Naive thymus-derived CD8-positive, alpha-beta T cell (primary cell): ENCODE results near the gene RRP1B. TPM values are rescaled to one million over a fixed set of nuclear protein-coding genes. Genes with fewer than 3 reads are reported as not detected.

Experiments used
- ATAC-seq, 2 donors: fragments of 150-1000 bp; cut with Tn5 transposase in 1 of 2; sonication (Bioruptor Pico), chemical (Tn5 transposase) in 1 of 2; 1 replicate in 1 of 2; 2 replicates in 1 of 2; pipeline ENCODE4 v1.10.0; 2021; ENCODE audit warnings: mild to moderate bottlenecking in 2 of 2, moderate library complexity in 2 of 2
- POLR2A ChIA-PET: fragments of 350-600 bp; sonication (Branson Sonifier 250); formaldehyde crosslinking; loops from one replicate; lab custom pipeline; 2021; ENCODE audit warnings: antibody characterized with exemption; lab: Charles Lee
- DNase-seq, 10 donors: peaks; one replicate each; pipeline versions ENCODE4 v3.0.0 to v3.0.0-alpha.2; 2020 to 2022
- H3K27ac Mint-ChIP-seq, 10 donors: one replicate each; pipeline ENCODE4 v1.8.0; 2020 to 2022; ENCODE audit warnings: mild to moderate bottlenecking in 10 of 10, mixed read lengths in 10 of 10, moderate library complexity in 4 of 10, inconsistent platforms in 1 of 10
- H3K27me3 Mint-ChIP-seq, 5 donors: one replicate each; pipeline ENCODE4 v1.8.0; 2021 to 2022; ENCODE audit warnings: mixed read lengths in 5 of 5
- H3K36me3 Mint-ChIP-seq, 3 donors: one replicate each; pipeline ENCODE4 v1.8.0; 2020 to 2022; ENCODE audit warnings: mixed read lengths in 3 of 3, mild to moderate bottlenecking in 2 of 3, inconsistent platforms in 1 of 3
- H3K4me1 Mint-ChIP-seq, 4 donors: one replicate each; pipeline ENCODE4 v1.8.0; 2021 to 2022; ENCODE audit warnings: mixed read lengths in 4 of 4
- H3K4me3 Mint-ChIP-seq, 10 donors: one replicate each; pipeline ENCODE4 v1.8.0; 2020 to 2022; ENCODE audit warnings: mild to moderate bottlenecking in 10 of 10, mixed read lengths in 10 of 10, moderate library complexity in 6 of 10, inconsistent platforms in 1 of 10
- H3K9me3 Mint-ChIP-seq, 9 donors: one replicate each; pipeline ENCODE4 v1.8.0; 2020 to 2022; ENCODE audit warnings: mixed read lengths in 9 of 9, mild to moderate bottlenecking in 3 of 9, inconsistent platforms in 1 of 9, moderate library complexity in 1 of 9
- polyA plus RNA-seq, 3 donors: library from polyadenylated mRNA; unstranded; fragments of 300-500 nt; fragmentation: Illumina TruSeq; gene quantifications; one replicate each; pipeline ENCODE4 v1.2.3, GENCODE V29; 2021
- total RNA-seq, 8 experiments: library from RNA in 2 of 8; stranded (reverse) in 2 of 8; gene quantifications; one replicate each; pipeline ENCODE4 v1.2.3 and lab custom pipeline; 2021 to 2026

The RRP1B gene
- total and polyA plus RNA-seq, 5 experiments from 2014 or later: 29.0 to 48.4 (median 39.6) TPM

DNA sequence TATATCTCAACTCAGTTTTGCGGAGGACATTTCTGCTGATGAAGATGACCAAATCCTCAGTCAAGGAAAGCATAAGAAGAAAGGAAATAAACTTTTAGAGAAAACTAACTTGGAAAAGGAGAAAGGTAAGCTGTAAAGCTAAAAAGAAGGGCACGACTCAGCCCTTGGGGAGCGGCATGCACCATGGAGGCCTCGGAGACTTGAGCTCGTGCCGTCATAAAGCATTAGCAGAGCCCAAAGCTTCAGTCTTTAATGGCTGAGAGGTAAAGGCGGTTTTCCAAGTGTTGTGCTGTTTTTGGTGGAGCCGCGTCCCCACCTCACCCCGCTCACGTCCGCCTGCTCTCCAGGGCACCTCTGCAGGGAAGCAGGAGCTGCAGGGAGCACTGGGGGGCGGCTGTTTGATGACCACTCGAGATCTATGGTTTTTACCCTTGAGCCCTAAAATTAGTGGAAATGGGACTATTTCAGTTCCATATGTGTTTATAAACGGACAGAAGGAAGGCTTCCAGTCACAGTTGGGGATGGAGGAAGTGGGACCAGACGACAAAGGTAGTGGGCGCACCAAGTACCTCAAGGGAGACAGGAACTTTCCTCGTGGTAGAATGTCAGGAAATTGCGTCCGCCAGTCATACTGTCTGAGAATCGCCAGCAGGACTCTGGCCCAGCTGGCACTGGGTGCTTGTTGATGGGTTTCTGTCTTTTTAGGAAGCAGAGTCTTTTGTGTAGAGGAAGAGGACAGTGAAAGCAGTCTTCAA lies 27.6 kb downstream of the RRP1B start:
- ATAC-seq (no peak), DNase-seq (no peak)
- Mint-ChIP-seq H3K27me3 (no peaks in the 10 kb centered on the region), H3K36me3 (peaks cover 5 to 88% (median 24%) of the 10 kb centered on the region in 3 donors), H3K9me3 (no peaks in the 10 kb centered on the region), H3K4me3 (peak overlapping the region in 1 of 10 donors; percentile 10), H3K4me1 (peaks cover 2 to 8% (median 5%) of the 10 kb centered on the region in 4 donors), H3K27ac (peak overlapping the region in 1 of 10 donors; percentile 74)
- POLR2A ChIA-PET: no interaction called here

DNA sequence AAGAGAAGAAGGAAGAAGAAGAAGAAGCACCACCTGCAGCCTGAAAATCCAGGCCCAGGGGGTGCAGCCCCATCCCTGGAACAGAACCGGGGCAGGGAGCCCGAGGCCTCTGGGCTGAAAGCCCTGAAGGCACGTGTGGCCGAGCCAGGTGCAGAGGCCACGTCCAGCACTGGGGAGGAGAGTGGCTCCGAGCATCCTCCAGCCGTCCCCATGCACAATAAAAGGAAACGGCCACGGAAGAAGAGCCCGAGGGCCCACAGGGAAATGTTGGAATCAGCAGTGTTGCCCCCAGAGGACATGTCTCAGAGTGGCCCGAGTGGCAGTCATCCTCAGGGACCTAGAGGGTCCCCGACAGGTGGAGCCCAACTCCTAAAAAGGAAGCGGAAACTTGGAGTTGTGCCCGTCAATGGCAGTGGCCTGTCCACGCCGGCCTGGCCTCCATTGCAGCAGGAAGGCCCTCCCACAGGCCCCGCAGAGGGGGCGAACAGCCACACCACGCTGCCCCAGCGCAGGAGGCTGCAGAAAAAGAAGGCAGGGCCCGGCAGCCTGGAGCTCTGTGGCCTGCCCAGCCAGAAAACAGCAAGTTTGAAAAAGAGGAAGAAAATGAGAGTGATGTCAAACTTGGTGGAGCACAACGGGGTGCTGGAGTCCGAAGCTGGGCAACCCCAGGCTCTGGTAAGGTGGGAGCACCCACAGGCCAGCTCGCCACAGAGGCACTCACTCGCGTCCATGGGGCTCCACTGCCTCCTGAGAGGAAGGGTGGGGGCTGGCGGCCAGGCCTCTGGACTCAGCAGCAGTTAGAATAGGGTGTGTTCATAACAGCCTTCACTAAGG lies 28.4 kb downstream of the RRP1B start:
- H3K4me3 Mint-ChIP-seq: no peak overlapping the region
- no peaks in the 10 kb centered on the region for H3K27me3 Mint-ChIP-seq
- peaks cover 2 to 6% (median 4%) of the 10 kb centered on the region in 4 donors for H3K4me1 Mint-ChIP-seq
- peak overlapping the region in 1 of 10 donors; percentile 74 for H3K27ac Mint-ChIP-seq
- H3K36me3 Mint-ChIP-seq: peaks cover 5 to 88% (median 20%) of the 10 kb centered on the region in 3 donors
- ATAC-seq (no peak), DNase-seq (no peak)
- POLR2A ChIA-PET: no interaction called here
- H3K9me3 Mint-ChIP-seq: no peaks in the 10 kb centered on the region

DNA sequence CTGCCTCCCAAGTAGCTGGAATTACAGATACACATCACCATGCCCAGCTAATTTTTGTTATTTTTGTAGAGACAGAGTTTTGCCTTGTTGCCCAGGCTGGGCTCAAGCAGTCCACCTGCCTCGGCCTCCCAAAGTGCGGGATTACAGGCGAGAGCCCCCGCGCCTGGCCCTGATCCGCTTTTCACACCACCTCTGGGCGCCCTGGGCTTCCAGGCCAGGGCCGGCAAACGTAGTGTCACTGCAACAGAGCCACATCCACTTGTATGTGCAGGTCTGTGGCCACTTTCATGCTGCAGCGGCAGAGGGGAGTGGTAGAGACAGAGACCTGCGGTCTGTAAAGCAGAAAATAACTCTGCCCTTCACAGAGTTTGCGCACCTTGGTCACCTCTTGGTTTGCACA lies 29.5 kb downstream of the RRP1B start:
- Mint-ChIP-seq H3K4me3 (no peak overlapping the region), H3K9me3 (no peaks in the 10 kb centered on the region), H3K27ac (no peak overlapping the region), H3K27me3 (no peaks in the 10 kb centered on the region), H3K36me3 (peaks cover 5 to 88% (median 23%) of the 10 kb centered on the region in 3 donors), H3K4me1 (peaks cover 2 to 6% (median 4%) of the 10 kb centered on the region in 4 donors)
- ATAC-seq (no peak), DNase-seq (no peak)
- POLR2A ChIA-PET: no interaction called here

DNA sequence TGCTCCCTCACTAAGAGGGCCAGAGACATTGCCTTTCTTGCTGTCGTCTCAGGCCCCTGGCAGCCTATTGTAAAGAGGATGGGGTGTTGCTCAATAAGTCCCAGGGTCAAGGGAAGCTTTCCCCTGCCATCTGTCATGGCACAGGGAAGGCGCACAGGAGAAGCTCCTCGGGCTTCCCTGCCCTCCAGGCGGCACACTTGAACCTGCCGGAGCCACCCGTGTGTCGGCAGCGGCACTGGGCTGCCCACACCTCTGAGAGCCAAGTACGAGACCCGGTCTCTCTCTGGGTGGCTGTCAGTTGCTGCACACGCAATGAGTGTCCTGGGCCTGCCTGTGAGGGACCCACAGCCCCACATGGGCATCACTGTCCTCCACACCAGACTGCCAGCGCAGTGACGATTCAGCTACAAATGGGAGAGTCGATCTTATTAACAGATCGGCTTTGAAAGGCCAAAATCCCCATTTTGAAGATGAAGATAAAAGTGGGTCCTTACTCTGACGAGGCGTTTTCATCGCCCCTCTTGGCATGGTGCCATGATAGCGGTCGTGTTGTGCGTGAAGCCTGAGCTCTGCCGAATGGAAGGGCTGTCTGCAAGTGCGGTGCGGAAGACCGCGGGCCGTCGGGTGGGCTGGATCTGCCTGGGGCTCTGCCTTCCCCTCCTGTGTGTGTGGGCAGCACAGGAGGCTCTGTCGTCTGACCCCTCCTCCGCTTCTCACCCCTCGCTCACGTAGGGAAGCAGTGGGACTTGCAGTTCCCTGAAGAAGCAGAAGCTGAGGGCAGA lies 30.4 kb downstream of the RRP1B start:
- peaks cover 0 to 6% (median 2%) of the 10 kb centered on the region in 4 donors for H3K4me1 Mint-ChIP-seq
- no peak for DNase-seq
- peak overlapping the region in 3 of 10 donors; percentile 18 to 35 (median 19) for H3K27ac Mint-ChIP-seq
- ATAC-seq: no peak
- POLR2A ChIA-PET: no interaction called here
- H3K4me3 Mint-ChIP-seq: no peak overlapping the region
- H3K9me3 Mint-ChIP-seq: no peaks in the 10 kb centered on the region
- no peaks in the 10 kb centered on the region for H3K27me3 Mint-ChIP-seq
- H3K36me3 Mint-ChIP-seq: peaks cover 5 to 87% (median 21%) of the 10 kb centered on the region in 3 donors

DNA sequence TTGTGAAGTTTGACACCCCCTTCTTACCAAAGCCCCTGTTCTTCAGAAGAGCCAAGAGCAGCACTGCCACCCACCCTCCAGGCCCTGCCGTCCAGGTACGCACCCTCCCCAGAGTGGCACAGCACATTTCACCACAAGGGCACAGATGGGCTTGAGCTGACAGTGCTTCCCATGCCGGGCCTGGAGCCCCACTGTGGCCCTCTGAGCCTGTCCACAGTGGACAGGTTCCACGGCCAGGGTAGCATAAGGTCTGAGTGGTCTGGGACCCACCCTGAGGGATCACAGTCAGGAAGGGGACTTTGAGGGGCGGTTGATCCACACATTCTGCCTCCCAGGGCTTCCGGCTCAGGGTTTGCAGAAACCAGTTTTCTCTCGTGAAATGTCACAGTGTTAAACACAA lies 31.0 kb downstream of the RRP1B start:
- ATAC-seq (no peak), DNase-seq (no peak)
- peaks cover 0 to 6% (median under 1%) of the 10 kb centered on the region in 4 donors for H3K4me1 Mint-ChIP-seq
- peaks cover 5 to 87% (median 23%) of the 10 kb centered on the region in 3 donors for H3K36me3 Mint-ChIP-seq
- no peak overlapping the region for H3K4me3 Mint-ChIP-seq
- no peaks in the 10 kb centered on the region for H3K27me3 Mint-ChIP-seq
- peak overlapping the region in 1 of 10 donors; percentile 19 for H3K27ac Mint-ChIP-seq
- POLR2A ChIA-PET: no interaction called here
- H3K9me3 Mint-ChIP-seq: no peaks in the 10 kb centered on the region

DNA sequence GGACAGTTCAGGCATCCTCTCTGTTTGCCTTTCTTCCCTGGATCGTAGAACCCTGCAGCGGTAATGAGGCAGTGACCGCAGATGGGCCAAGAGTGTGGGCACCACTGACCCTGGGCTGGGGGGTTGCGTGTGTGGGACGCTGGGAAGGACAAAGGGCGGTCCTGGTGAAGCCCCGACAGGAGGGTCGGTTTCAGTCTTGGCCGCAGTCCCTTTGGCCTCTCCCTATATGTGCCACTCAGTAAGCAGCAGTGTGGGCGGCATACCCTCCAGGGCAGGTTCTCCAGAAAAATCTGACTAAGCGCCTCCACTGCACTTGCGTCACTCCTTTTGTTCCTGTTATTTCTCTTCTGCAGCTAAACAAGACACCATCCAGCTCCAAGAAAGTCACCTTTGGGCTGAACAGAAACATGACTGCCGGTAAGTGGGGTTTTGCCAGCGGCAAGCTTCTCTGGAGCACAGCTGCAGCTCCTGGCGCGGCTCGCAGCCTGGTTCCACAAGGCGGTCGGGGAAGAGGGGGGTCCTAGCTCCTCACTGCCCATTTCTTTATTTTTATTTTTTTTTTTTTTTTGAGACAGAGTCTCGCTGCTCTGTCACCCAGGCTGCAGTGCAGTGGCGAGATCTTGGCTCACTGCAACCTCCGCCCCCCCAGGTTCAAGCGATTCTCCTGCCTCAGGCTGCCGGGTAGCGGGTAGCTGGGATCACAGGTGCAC lies 31.9 kb downstream of the RRP1B start:
- peaks cover 5 to 87% (median 29%) of the 10 kb centered on the region in 3 donors for H3K36me3 Mint-ChIP-seq
- H3K4me1 Mint-ChIP-seq: peaks cover 0 to 6% (median under 1%) of the 10 kb centered on the region in 4 donors
- DNase-seq (no peak), ATAC-seq (no peak)
- no peaks in the 10 kb centered on the region for H3K9me3 Mint-ChIP-seq
- no peaks in the 10 kb centered on the region for H3K27me3 Mint-ChIP-seq
- no peak overlapping the region for H3K4me3 Mint-ChIP-seq
- POLR2A ChIA-PET: no interaction called here
- peak overlapping the region in 2 of 10 donors; percentile 19 to 25 for H3K27ac Mint-ChIP-seq

DNA sequence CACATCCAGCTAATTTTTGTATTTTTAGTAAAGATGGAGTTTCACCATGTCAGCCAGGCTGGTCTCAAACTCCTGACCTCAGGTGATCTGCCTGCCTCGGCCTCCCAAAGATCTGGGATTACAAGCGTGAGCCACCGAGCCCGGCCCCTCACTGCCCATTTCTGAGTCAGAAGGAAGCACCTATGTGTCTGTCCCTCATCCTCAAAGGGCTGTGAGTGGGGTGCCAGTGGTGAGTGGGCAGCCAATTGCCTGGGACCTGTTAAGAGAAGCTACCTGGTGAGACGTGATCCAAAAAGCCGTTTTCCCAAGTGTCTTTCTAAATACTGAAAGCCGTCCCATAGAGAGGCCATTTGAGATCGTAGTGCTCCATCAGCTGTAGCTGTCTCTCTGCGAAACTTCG lies 32.4 kb downstream of the RRP1B start:
- POLR2A ChIA-PET: no interaction called here

DNA sequence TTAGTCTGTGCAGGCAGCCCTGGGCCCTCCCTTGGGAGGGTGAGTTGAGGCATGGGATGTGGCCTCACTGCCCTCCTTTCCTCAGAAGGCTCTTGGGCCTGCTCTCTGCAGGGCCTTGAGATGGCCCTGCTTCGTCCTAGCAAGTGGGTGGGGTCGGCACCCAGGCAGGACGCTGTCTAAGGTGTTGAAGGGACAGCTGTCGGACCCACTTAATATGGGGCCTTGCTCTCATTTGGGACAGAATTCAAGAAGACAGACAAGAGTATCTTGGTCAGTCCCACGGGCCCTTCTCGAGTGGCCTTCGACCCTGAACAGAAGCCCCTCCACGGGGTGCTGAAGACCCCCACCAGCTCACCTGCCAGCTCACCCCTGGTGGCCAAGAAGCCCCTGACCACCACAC lies 33.6 kb downstream of the RRP1B start:
- DNase-seq (no peak), ATAC-seq (no peak)
- H3K4me1 Mint-ChIP-seq: peaks cover 3 to 8% (median 5%) of the 10 kb centered on the region in 4 donors
- POLR2A ChIA-PET: interaction anchor here (1.1 kb wide), 1 partner anchor 26 kb away, joined by 3 read pairs; no protein-coding TSS in a partner anchor
- peaks cover 0 to 13% (median 0%) of the 10 kb centered on the region in 9 donors for H3K9me3 Mint-ChIP-seq
- H3K4me3 Mint-ChIP-seq: no peak overlapping the region
- peaks cover 6 to 77% (median 28%) of the 10 kb centered on the region in 3 donors for H3K36me3 Mint-ChIP-seq
- H3K27me3 Mint-ChIP-seq: no peaks in the 10 kb centered on the region
- H3K27ac Mint-ChIP-seq: no peak overlapping the region

More for the DNA sequence above, 32.4 kb downstream of the RRP1B start:
- Mint-ChIP-seq H3K4me3 (no peak overlapping the region), H3K9me3 (peaks cover 0 to 2% (median 0%) of the 10 kb centered on the region in 9 donors), H3K36me3 (peaks cover 5 to 87% (median 27%) of the 10 kb centered on the region in 3 donors), H3K27ac (no peak overlapping the region), H3K27me3 (no peaks in the 10 kb centered on the region), H3K4me1 (peaks cover 0 to 6% (median under 1%) of the 10 kb centered on the region in 4 donors)
- ATAC-seq (no peak), DNase-seq (no peak)

DNA sequence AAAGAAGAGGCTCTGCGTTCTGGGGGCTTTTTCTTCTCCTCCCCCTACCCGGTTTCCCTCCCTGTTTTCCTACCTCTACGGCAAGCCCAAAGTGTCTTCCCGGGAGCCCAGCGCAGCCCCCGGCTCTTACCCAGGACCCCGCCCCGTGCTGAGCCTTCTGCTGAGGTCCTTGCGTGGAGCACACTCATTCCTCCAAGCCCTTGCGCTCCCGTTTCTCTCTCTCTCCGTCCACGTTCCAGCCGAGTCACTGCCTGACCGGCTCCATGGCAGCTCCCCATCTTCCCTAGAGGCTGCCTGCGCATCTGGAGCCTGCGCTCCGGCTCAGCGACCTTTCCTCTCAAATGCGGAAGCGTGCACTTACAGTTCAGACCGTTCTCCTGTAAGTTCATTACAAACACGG lies 34.6 kb downstream of the RRP1B start:
- peak overlapping the region in 1 of 10 donors; percentile 36 for H3K27ac Mint-ChIP-seq
- POLR2A ChIA-PET: no interaction called here
- ATAC-seq: no peak
- H3K4me3 Mint-ChIP-seq: no peak overlapping the region
- H3K9me3 Mint-ChIP-seq: peaks cover 0 to 18% (median 0%) of the 10 kb centered on the region in 9 donors
- H3K36me3 Mint-ChIP-seq: peaks cover 7 to 67% (median 28%) of the 10 kb centered on the region in 3 donors
- no peaks in the 10 kb centered on the region for H3K27me3 Mint-ChIP-seq
- no peak for DNase-seq
- peaks cover 5 to 11% (median 6%) of the 10 kb centered on the region in 4 donors for H3K4me1 Mint-ChIP-seq

DNA sequence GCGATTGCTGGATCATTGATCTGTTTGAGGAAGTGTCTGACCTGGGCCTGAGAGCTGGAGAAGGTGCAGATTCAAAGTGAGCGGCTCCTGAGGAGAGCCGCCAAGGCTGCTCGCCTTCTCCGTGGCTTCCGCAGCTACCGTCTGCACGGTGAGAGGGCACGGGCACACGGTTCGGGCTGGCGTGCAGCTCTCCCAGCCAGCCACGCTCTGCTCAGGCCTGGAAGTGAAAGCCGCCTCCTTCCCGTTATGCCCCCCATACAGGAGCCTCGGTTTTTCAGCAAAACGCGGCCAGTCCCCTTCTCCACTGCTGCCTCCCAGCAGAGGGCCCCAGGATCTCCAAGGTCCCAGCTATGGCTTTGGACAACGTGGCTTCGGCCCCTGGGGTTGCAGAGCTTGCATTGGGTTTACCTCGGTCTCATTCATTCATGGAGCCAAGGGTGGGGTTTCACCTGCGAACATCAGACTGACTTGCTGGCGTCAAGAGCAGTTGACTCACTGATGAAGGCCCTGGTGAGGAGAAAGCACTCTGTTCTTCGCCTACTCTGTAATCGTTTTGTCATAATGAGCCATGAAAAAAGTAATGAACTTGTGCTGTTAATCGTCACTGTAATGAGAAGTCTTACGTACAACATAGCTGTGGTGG lies 35.2 kb downstream of the RRP1B start:
- ATAC-seq (no peak), DNase-seq (no peak)
- Mint-ChIP-seq H3K36me3 (peaks cover 7 to 64% (median 28%) of the 10 kb centered on the region in 3 donors), H3K9me3 (peaks cover 0 to 20% (median 0%) of the 10 kb centered on the region in 9 donors), H3K27ac (peak overlapping the region in 2 of 10 donors; percentile 4 to 20), H3K27me3 (no peaks in the 10 kb centered on the region), H3K4me3 (no peak overlapping the region), H3K4me1 (peaks cover 6 to 13% (median 6%) of the 10 kb centered on the region in 4 donors)
- POLR2A ChIA-PET: no interaction called here

DNA sequence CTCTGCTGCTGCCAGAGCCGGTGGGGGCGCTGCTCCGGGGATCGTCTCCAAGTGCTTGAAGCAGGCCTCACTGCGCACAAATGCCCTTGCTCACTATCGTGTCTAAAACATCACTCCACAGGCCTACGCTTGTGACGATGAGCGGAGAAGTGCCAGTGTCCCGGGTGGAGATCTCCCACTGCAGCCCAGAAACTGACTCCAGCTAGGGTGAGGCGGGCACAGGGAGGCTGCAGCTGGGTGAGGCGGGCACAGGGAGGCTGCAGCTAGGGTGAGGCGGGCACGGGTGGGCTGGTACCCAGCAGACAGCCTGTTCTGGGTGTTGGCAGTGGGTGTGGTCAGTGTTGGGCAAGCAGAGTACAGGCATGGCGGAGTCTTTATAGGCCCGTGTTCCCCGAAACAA lies 36.9 kb downstream of the RRP1B start:
- peaks cover 6 to 17% (median 9%) of the 10 kb centered on the region in 4 donors for H3K4me1 Mint-ChIP-seq
- H3K27ac Mint-ChIP-seq: peak overlapping the region in 1 of 10 donors; percentile 56
- no peaks in the 10 kb centered on the region for H3K27me3 Mint-ChIP-seq
- ATAC-seq (no peak), DNase-seq (no peak)
- POLR2A ChIA-PET: no interaction called here
- H3K9me3 Mint-ChIP-seq: peaks cover 0 to 20% (median 2%) of the 10 kb centered on the region in 9 donors
- peaks cover 7 to 54% (median 26%) of the 10 kb centered on the region in 3 donors for H3K36me3 Mint-ChIP-seq
- H3K4me3 Mint-ChIP-seq: no peak overlapping the region
